Adrenal gland (tissue), 5 donors: Measurements from ENCODE around the gene MYLK.

Source experiments
- POLR2A ChIP-seq, 2 donors: fragments of 450-650 bp; IDR thresholded peaks; one replicate each; pipeline ENCODE4 v1.6.1; 2017; ENCODE audit warnings: antibody characterized with exemption in 2 of 2, mild to moderate bottlenecking in 2 of 2, moderate library complexity in 1 of 2
- TF ChIP-seq, protein P1 (sequence below), 6 experiments: fragments of 450-650 bp in 4 of 6; fragments of 200-600 bp in 2 of 6; sonication (generic) in 1 of 6; IDR thresholded peaks; 1 replicate in 5 of 6; 2 replicates in 1 of 6; pipeline versions ENCODE4 v1.5.1 to v1.8.0; 2016 to 2021; ENCODE audit warnings: antibody characterized with exemption in 6 of 6, mild to moderate bottlenecking in 2 of 6, moderate library complexity in 1 of 6
- donor health status: DM: no; HTN: no; CAD: no.

DNA sequence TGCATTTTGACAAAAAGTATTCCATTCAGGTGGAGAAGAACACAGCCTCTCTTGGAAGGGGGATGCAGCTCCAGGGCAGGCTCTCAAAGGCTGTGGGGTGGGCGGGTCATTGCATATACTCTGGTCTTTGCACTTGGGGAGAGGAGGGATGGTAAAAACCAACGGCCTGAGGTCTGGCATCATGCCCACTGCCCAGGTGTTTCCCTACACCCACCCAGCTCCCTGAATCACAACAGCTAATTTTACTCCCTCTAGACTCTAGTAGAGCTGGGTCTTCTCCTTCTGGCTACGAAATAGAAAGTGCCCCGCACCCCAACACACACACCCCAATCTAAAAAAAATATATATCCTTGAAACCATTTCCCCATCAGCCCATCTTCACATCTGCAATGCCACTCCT lies 1.0 kb downstream of the MYLK start:
- TF ChIP-seq, protein P1, sequence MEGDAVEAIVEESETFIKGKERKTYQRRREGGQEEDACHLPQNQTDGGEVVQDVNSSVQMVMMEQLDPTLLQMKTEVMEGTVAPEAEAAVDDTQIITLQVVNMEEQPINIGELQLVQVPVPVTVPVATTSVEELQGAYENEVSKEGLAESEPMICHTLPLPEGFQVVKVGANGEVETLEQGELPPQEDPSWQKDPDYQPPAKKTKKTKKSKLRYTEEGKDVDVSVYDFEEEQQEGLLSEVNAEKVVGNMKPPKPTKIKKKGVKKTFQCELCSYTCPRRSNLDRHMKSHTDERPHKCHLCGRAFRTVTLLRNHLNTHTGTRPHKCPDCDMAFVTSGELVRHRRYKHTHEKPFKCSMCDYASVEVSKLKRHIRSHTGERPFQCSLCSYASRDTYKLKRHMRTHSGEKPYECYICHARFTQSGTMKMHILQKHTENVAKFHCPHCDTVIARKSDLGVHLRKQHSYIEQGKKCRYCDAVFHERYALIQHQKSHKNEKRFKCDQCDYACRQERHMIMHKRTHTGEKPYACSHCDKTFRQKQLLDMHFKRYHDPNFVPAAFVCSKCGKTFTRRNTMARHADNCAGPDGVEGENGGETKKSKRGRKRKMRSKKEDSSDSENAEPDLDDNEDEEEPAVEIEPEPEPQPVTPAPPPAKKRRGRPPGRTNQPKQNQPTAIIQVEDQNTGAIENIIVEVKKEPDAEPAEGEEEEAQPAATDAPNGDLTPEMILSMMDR (IDR thresholded peaks at IDR 0.05): no peak
- no peak for TF ChIP-seq POLR2A (IDR thresholded peaks at IDR 0.05)
